WTC11 (cell line): ENCODE measurements around the gene KCNT2. TPM values are rescaled to one million over a fixed set of nuclear protein-coding genes. Genes with fewer than 3 reads are reported as not detected.

Source experiments
- ATAC-seq: fragments of 200-7000 bp; cut with Tn5 transposase; 2 replicates; pipeline ENCODE4 v1.10.0; 2021; ENCODE audit warnings: mild to moderate bottlenecking, moderate library complexity
- CTCF ChIA-PET: fragments of 300-600 bp; sonication (Branson Sonifier 250); formaldehyde crosslinking; loops from one replicate; lab custom pipeline; 2021; ENCODE audit warnings: antibody characterized with exemption; lab: Charles Lee
- POLR2A ChIA-PET: fragments of 350-600 bp; sonication (Branson Sonifier 250); formaldehyde crosslinking; loops from one replicate; lab custom pipeline; 2021; ENCODE audit warnings: antibody characterized with exemption; lab: Charles Lee
- DNase-seq: peaks from one replicate; pipeline ENCODE4 v3.0.0; 2021; ENCODE audit warnings: low spot score
- H3K27ac Mint-ChIP-seq: 2 replicates; pipeline ENCODE4 v1.8.0; 2021; ENCODE audit warnings: mixed read lengths
- H3K27me3 Mint-ChIP-seq: 2 replicates; pipeline ENCODE4 v1.8.0; 2021; ENCODE audit warnings: low read depth, mild to moderate bottlenecking, moderate library complexity, mixed read lengths
- H3K36me3 Mint-ChIP-seq: 2 replicates; pipeline ENCODE4 v1.8.0; 2021; ENCODE audit warnings: mixed read lengths
- H3K4me1 Mint-ChIP-seq: 2 replicates; pipeline ENCODE4 v1.8.0; 2022; ENCODE audit warnings: mixed read lengths
- H3K4me3 Mint-ChIP-seq: 2 replicates; pipeline ENCODE4 v1.8.0; 2021; ENCODE audit warnings: mild to moderate bottlenecking, moderate library complexity, mixed read lengths
- H3K9me3 Mint-ChIP-seq: 2 replicates; pipeline ENCODE4 v1.8.0; 2021; ENCODE audit warnings: mixed read lengths
- AFF4 ChIP-seq: sonication (generic); formaldehyde crosslinking; IDR thresholded peaks from 2 replicates; pipeline ENCODE4 v1.8.1; 2023; ENCODE audit warnings: mild to moderate bottlenecking, missing genetic modification reagents, borderline replicate concordance
- CBFB ChIP-seq: sonication (generic); formaldehyde crosslinking; IDR thresholded peaks from 2 replicates; pipeline ENCODE4 v1.8.1; 2022; ENCODE audit warnings: mild to moderate bottlenecking, low read depth, missing genetic modification reagents
- CREB1 ChIP-seq: sonication (generic); formaldehyde crosslinking; IDR thresholded peaks from 2 replicates; pipeline ENCODE4 v1.8.0; 2023; ENCODE audit warnings: mild to moderate bottlenecking, missing genetic modification reagents
- IRF2 ChIP-seq: sonication (generic); formaldehyde crosslinking; IDR thresholded peaks from 2 replicates; pipeline ENCODE4 v1.8.0; 2022; ENCODE audit warnings: low read depth, missing genetic modification reagents, borderline replicate concordance
- MAX ChIP-seq: sonication (generic); formaldehyde crosslinking; IDR thresholded peaks from 2 replicates; pipeline ENCODE4 v1.8.0; 2022; ENCODE audit warnings: mild to moderate bottlenecking, missing genetic modification reagents
- MLX ChIP-seq: sonication (generic); formaldehyde crosslinking; IDR thresholded peaks from 2 replicates; pipeline ENCODE4 v1.8.1; 2023; ENCODE audit warnings: mild to moderate bottlenecking, missing genetic modification reagents, moderate library complexity
- MYBL2 ChIP-seq: sonication (generic); formaldehyde crosslinking; IDR thresholded peaks from 2 replicates; pipeline ENCODE4 v1.8.1; 2023; ENCODE audit warnings: mild to moderate bottlenecking, moderate library complexity, missing genetic modification reagents
- NR1H2 ChIP-seq: sonication (generic); formaldehyde crosslinking; IDR thresholded peaks from 2 replicates; pipeline ENCODE4 v1.9.0; 2021; ENCODE audit warnings: mild to moderate bottlenecking, moderate library complexity, missing genetic modification reagents
- RELA ChIP-seq: sonication (generic); formaldehyde crosslinking; IDR thresholded peaks from 2 replicates; pipeline ENCODE4 v1.8.1; 2022; ENCODE audit warnings: missing genetic modification reagents, mild to moderate bottlenecking, borderline replicate concordance
- SMAD4 ChIP-seq: sonication (generic); formaldehyde crosslinking; IDR thresholded peaks from 2 replicates; pipeline ENCODE4 v1.8.0; 2022; ENCODE audit warnings: mild to moderate bottlenecking, missing genetic modification reagents
- TEAD1 ChIP-seq: sonication (generic); formaldehyde crosslinking; IDR thresholded peaks from 2 replicates; pipeline ENCODE4 v1.8.0; 2022; ENCODE audit warnings: mild to moderate bottlenecking, missing genetic modification reagents
- ZMAT4 ChIP-seq: fragments of 250-450 bp; sonication (Bioruptor Pico); IDR thresholded peaks from 2 replicates; pipeline ENCODE4 v1.9.0; 2021; ENCODE audit warnings: mild to moderate bottlenecking
- ZNF263 ChIP-seq: sonication (generic); formaldehyde crosslinking; IDR thresholded peaks from 2 replicates; pipeline ENCODE4 v1.8.1; 2022; ENCODE audit warnings: low read depth, mild to moderate bottlenecking, moderate library complexity, missing genetic modification reagents
- ZNF281 ChIP-seq: sonication (generic); formaldehyde crosslinking; IDR thresholded peaks from 2 replicates; pipeline ENCODE4 v1.8.0; 2023; ENCODE audit warnings: mild to moderate bottlenecking, missing genetic modification reagents
- ZNF671 ChIP-seq: fragments of 250-450 bp; sonication (Bioruptor Pico); IDR thresholded peaks from 2 replicates; pipeline ENCODE4 v1.8.0; 2021; ENCODE audit warnings: mild to moderate bottlenecking
- total RNA-seq: library from RNA; stranded (reverse); gene quantifications from 3 replicates; pipeline ENCODE4 v1.2.3, GENCODE V29; 2021
- TF ChIP-seq, protein P1 (sequence below): sonication (generic); formaldehyde crosslinking; IDR thresholded peaks from 2 replicates; pipeline ENCODE4 v1.8.1; 2022; ENCODE audit warnings: mild to moderate bottlenecking, moderate library complexity, missing genetic modification reagents
- TF ChIP-seq, protein P2 (sequence below): sonication (generic); formaldehyde crosslinking; IDR thresholded peaks from 2 replicates; pipeline ENCODE4 v1.8.1; 2023; ENCODE audit warnings: mild to moderate bottlenecking, missing genetic modification reagents, moderate library complexity
- TF ChIP-seq, protein P3 (sequence below): sonication (generic); formaldehyde crosslinking; IDR thresholded peaks from 2 replicates; pipeline ENCODE4 v1.8.0; 2023; ENCODE audit warnings: missing genetic modification reagents, mild to moderate bottlenecking, borderline replicate concordance
- TF ChIP-seq, protein P4 (sequence below): sonication (generic); formaldehyde crosslinking; conservative IDR thresholded peaks from 2 replicates; pipeline ENCODE4 v1.8.1; 2022; ENCODE audit warnings: mild to moderate bottlenecking, missing genetic modification reagents
- TF ChIP-seq, protein P5 (sequence below): fragments of 250-450 bp; sonication (Bioruptor Pico); IDR thresholded peaks from 2 replicates; pipeline ENCODE4 v2.1.2; 2022; ENCODE audit warnings: mild to moderate bottlenecking, moderate library complexity

KCNT2 gene
- total RNA-seq, 1 experiment from 2014 or later: 11.6 TPM

GRCh38 chr1:196544617-196545016, 63.6 kb downstream of the KCNT2 start:
- ChIA-PET CTCF (interaction anchor here (0.5 kb wide), 1 partner anchor 25 kb away, joined by 4 read pairs; no protein-coding TSS in a partner anchor), POLR2A (no interaction called here)
- no peak overlapping the region for H3K27ac Mint-ChIP-seq
- H3K4me1 Mint-ChIP-seq: peaks cover 4% of the 10 kb centered on the region; the same call in 1 of the 2 replicates
- H3K4me3 Mint-ChIP-seq: no peak overlapping the region
- peaks cover 17% of the 10 kb centered on the region for H3K36me3 Mint-ChIP-seq
- no peak for DNase-seq
- H3K9me3 Mint-ChIP-seq: peaks cover 11% of the 10 kb centered on the region
- no peak for ATAC-seq
- TF ChIP-seq SMAD4 (CRISPR knock-in tag) (no peak), ZNF671 (no peak), MAX (no peak), RELA (CRISPR knock-in tag) (no peak), ZMAT4 (CRISPR knock-in tag) (no peak), CBFB (CRISPR knock-in tag) (no peak), ZNF263 (CRISPR knock-in tag) (no peak), MLX (CRISPR knock-in tag) (no peak), AFF4 (no peak), TEAD1 (CRISPR knock-in tag) (no peak), CREB1 (CRISPR knock-in tag) (no peak), NR1H2 (CRISPR knock-in tag) (no peak), ZNF281 (CRISPR knock-in tag) (no peak), IRF2 (CRISPR knock-in tag) (no peak)
- TF ChIP-seq, protein P1, sequence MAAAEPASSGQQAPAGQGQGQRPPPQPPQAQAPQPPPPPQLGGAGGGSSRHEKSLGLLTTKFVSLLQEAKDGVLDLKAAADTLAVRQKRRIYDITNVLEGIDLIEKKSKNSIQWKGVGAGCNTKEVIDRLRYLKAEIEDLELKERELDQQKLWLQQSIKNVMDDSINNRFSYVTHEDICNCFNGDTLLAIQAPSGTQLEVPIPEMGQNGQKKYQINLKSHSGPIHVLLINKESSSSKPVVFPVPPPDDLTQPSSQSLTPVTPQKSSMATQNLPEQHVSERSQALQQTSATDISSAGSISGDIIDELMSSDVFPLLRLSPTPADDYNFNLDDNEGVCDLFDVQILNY (CRISPR knock-in tag): no peak
- TF ChIP-seq, protein P2, sequence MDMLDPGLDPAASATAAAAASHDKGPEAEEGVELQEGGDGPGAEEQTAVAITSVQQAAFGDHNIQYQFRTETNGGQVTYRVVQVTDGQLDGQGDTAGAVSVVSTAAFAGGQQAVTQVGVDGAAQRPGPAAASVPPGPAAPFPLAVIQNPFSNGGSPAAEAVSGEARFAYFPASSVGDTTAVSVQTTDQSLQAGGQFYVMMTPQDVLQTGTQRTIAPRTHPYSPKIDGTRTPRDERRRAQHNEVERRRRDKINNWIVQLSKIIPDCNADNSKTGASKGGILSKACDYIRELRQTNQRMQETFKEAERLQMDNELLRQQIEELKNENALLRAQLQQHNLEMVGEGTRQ (CRISPR knock-in tag): no peak
- no peaks in the 10 kb centered on the region for H3K27me3 Mint-ChIP-seq

GRCh38 chr1:196543833-196544232, 64.4 kb downstream of the KCNT2 start:
- DNase-seq (no peak), ATAC-seq (no peak)
- Mint-ChIP-seq H3K9me3 (peaks cover 9% of the 10 kb centered on the region), H3K4me1 (peaks cover 4% of the 10 kb centered on the region; the same call in 1 of the 2 replicates), H3K27ac (no peak overlapping the region), H3K27me3 (no peaks in the 10 kb centered on the region), H3K36me3 (peaks cover 15% of the 10 kb centered on the region), H3K4me3 (no peak overlapping the region)
- POLR2A ChIA-PET: no interaction called here
- CTCF ChIA-PET: no interaction called here
- no peak for TF ChIP-seq MYBL2 (CRISPR knock-in tag)
- TF ChIP-seq, protein P3, sequence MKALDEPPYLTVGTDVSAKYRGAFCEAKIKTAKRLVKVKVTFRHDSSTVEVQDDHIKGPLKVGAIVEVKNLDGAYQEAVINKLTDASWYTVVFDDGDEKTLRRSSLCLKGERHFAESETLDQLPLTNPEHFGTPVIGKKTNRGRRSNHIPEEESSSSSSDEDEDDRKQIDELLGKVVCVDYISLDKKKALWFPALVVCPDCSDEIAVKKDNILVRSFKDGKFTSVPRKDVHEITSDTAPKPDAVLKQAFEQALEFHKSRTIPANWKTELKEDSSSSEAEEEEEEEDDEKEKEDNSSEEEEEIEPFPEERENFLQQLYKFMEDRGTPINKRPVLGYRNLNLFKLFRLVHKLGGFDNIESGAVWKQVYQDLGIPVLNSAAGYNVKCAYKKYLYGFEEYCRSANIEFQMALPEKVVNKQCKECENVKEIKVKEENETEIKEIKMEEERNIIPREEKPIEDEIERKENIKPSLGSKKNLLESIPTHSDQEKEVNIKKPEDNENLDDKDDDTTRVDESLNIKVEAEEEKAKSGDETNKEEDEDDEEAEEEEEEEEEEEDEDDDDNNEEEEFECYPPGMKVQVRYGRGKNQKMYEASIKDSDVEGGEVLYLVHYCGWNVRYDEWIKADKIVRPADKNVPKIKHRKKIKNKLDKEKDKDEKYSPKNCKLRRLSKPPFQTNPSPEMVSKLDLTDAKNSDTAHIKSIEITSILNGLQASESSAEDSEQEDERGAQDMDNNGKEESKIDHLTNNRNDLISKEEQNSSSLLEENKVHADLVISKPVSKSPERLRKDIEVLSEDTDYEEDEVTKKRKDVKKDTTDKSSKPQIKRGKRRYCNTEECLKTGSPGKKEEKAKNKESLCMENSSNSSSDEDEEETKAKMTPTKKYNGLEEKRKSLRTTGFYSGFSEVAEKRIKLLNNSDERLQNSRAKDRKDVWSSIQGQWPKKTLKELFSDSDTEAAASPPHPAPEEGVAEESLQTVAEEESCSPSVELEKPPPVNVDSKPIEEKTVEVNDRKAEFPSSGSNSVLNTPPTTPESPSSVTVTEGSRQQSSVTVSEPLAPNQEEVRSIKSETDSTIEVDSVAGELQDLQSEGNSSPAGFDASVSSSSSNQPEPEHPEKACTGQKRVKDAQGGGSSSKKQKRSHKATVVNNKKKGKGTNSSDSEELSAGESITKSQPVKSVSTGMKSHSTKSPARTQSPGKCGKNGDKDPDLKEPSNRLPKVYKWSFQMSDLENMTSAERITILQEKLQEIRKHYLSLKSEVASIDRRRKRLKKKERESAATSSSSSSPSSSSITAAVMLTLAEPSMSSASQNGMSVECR: no peak
- TF ChIP-seq, protein P4, sequence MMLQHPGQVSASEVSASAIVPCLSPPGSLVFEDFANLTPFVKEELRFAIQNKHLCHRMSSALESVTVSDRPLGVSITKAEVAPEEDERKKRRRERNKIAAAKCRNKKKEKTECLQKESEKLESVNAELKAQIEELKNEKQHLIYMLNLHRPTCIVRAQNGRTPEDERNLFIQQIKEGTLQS (CRISPR knock-in tag): no peak
- TF ChIP-seq, protein P5, sequence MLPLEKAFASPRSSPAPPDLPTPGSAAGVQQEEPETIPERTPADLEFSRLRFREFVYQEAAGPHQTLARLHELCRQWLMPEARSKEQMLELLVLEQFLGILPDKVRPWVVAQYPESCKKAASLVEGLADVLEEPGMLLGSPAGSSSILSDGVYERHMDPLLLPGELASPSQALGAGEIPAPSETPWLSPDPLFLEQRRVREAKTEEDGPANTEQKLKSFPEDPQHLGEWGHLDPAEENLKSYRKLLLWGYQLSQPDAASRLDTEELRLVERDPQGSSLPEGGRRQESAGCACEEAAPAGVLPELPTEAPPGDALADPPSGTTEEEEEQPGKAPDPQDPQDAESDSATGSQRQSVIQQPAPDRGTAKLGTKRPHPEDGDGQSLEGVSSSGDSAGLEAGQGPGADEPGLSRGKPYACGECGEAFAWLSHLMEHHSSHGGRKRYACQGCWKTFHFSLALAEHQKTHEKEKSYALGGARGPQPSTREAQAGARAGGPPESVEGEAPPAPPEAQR (CRISPR knock-in tag): no peak
